ENCODE measurements around the gene FGD6.

DNA sequence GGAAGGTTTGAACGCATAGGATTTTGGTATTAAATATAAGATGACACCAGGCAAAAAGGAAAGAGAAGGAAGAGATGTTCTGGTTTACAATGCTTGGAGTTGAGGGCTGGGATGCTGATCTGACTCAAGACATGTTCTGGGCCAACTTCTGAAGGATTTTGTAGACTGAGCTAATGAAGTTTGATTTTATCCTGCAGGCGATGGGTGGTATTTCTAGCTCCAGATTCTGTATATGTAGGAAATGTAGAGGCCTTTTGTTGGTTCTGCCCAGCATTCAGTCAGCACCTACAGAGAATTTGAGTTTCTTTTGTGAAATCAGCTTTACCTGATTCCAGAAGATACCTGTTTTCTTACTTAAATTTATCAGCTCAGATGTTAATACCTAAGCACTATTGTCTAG is 48.5 kb upstream of the FGD6 start:
- TF ChIP-seq, protein P1, sequence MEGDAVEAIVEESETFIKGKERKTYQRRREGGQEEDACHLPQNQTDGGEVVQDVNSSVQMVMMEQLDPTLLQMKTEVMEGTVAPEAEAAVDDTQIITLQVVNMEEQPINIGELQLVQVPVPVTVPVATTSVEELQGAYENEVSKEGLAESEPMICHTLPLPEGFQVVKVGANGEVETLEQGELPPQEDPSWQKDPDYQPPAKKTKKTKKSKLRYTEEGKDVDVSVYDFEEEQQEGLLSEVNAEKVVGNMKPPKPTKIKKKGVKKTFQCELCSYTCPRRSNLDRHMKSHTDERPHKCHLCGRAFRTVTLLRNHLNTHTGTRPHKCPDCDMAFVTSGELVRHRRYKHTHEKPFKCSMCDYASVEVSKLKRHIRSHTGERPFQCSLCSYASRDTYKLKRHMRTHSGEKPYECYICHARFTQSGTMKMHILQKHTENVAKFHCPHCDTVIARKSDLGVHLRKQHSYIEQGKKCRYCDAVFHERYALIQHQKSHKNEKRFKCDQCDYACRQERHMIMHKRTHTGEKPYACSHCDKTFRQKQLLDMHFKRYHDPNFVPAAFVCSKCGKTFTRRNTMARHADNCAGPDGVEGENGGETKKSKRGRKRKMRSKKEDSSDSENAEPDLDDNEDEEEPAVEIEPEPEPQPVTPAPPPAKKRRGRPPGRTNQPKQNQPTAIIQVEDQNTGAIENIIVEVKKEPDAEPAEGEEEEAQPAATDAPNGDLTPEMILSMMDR (IDR thresholded peaks at IDR 0.05) = no peak
- no peak for TF ChIP-seq POLR2A (IDR thresholded peaks at IDR 0.05)

Data from right lobe of liver (tissue), 4 donors.